GM19193 (cell line): ENCODE measurements around the gene CELF2.

Source experiments
- POLR2A ChIP-seq: IDR thresholded peaks from 4 replicates; pipeline ENCODE4 v1.6.1; 2011; ENCODE audit not compliant: insufficient read depth, insufficient read length; ENCODE audit errors: extremely low read depth

Gene CELF2

DNA sequence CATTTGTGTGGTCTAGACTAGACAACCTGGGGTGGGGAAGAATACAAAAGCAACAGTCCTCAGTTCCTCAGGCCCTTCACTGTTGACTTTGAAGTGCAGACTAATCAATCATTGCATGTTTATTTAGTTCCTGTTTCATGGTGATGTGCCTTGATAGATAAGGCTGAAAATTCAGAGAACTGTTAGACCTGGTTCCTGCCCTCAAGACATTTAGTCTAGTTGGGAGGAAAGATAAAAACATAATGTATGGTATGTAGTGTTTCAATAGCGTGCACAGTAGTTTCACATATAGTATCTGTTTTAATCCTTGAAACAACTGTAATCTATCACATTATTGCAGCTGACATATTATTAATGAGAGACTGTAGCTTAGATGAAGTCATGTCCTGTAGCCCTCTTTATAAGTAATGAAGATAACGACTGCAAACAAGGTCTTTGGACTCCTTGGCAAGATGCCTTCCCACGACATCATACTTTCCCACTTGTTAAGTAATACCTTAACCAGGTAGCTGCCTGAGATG, 124.0 kb downstream of the CELF2 start:
- TF ChIP-seq POLR2A: no peak

- no peak for TF ChIP-seq POLR2A
These were observed 125.1 kb downstream of the CELF2 start for GRCh38 chr10:11142777-11143176.

GRCh38 chr10:11143242-11143641, 125.6 kb downstream of the CELF2 start:
- no peak for TF ChIP-seq POLR2A

DNA sequence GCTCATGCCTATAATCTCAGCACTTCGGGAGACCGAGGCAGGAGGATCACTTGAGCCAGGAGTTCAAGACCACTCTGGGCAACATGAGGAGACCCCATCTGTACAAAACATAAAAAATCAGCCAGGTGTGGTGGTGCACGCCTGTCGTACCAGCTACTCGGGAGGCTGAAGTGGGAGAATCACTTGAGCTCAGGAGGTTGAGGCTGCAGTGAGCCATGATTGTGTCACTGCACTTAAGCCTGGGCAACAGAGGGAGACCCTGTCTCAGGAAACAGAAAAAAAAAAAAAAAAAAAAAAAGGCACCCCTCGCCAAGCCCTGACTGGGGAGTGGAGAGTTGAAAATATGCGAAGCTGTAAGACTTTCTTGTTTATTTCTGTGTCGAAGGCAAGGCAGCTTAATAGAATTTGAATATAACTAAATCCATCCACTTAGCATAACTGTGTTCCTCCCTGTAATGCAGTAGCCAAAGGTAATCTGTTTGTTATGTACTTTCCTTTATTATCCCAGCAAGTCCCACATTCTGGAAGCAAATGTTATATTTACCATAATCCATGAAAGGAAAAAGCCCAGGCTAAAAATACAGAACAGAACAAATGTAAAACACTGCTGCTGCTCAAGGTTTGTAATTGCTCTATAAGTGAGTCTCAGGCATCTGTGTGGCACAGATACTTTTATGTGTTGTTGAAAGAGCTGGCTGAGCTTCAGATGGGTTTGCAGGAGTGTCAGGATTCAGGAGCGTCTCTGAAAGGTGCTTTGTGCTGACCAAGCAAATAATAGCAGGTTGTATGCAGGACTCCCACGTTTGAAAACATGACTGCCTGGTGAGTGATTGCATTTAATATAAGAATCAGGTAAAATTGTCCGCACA, 127.2 kb downstream of the CELF2 start:
- TF ChIP-seq POLR2A: no peak

- TF ChIP-seq POLR2A: peak; percentile 19
These were observed 127.8 kb downstream of the CELF2 start for GRCh38 chr10:11145495-11145855.

- TF ChIP-seq POLR2A: no peak
These were observed 128.9 kb downstream of the CELF2 start for GRCh38 chr10:11146402-11147171.

- TF ChIP-seq POLR2A: no peak
These were observed 130.1 kb downstream of the CELF2 start for GRCh38 chr10:11147722-11148121.

GRCh38 chr10:11148142-11149028, 130.7 kb downstream of the CELF2 start:
- TF ChIP-seq POLR2A: no peak

DNA sequence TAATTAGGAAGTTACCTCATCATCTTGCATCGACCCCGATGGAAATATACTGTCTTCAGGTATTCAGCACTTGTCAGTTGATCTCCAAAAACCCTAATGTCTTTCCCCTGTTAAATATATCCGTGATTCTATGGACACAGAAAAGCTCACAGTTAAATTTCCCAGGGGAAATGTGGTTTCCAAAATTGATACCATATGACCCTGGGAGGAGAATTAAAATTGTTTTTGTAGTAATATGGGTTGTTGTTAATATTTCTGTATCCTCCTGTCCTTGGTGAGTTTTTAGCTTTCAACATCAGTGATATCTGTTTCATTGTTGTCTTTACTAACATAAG, 132.1 kb downstream of the CELF2 start:
- no peak for TF ChIP-seq POLR2A

DNA sequence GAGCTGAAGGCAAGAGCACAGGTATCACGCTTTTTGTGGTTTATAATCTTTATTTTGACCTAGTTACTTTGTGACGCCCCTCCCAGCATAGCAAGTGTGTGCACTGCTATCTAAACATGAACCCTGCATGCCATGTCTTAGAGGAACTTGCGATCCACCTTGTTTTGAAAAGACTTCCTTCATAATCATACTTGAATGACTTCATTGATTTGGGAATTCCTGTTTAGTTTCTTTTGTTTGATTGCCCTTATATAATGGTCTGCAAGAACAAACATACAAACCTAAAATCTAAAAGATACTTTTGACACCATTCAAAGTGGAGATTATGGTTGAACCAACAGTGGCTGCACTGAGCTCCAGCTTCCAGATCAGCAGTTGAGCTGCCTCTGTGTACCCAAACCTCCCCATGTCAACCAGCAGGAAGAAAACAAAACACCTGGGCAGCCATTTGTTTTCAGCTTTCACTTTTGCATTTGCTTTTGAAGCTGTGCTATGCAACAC, 132.6 kb downstream of the CELF2 start:
- no peak for TF ChIP-seq POLR2A

GRCh38 chr10:11150879-11151415, 133.3 kb downstream of the CELF2 start:
- TF ChIP-seq POLR2A: no peak

DNA sequence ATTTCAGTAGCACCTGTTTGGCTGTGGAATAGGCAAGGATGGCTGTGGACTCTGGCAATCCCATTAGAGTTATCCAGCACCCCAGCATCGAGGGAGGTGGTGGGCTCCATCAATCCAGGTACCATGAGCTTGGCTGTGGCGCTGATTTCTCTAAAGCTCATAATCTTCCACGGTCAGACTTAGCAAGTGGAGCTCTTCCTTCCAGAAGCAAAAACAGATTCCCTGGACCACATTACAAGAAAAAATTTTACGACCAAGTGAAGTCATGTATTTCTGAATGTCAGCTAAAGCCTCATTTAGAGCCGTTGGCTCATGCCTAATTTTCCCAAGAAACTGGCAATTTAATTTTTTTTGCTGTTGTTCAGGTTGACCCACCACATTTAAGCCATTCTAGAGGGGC, 135.1 kb downstream of the CELF2 start:
- no peak for TF ChIP-seq POLR2A

GRCh38 chr10:11153245-11153644, 135.6 kb downstream of the CELF2 start:
- no peak for TF ChIP-seq POLR2A

- TF ChIP-seq POLR2A: no peak
These were observed 136.1 kb downstream of the CELF2 start for GRCh38 chr10:11153766-11154165.
